Activated CD4-positive, alpha-beta T cell treated with anti-CD3 and anti-CD28 coated beads, Interleukin-2, amount 50 U/mL, for 24 hours (primary cell): ENCODE data around the gene GMCL1.
"Not testable (repeated sequence)": the region's sequence is repeated elsewhere in the genome, so short reads cannot be mapped to it uniquely, and the experiment has no call there.

ENCODE experiments used
- DNase-seq, 2 donors: peaks; one replicate each; pipeline ENCODE4 v3.0.0-alpha.2; 2020; ENCODE audit warnings: low read depth in 1 of 2, low spot score in 1 of 2

GMCL1 gene, protein sequence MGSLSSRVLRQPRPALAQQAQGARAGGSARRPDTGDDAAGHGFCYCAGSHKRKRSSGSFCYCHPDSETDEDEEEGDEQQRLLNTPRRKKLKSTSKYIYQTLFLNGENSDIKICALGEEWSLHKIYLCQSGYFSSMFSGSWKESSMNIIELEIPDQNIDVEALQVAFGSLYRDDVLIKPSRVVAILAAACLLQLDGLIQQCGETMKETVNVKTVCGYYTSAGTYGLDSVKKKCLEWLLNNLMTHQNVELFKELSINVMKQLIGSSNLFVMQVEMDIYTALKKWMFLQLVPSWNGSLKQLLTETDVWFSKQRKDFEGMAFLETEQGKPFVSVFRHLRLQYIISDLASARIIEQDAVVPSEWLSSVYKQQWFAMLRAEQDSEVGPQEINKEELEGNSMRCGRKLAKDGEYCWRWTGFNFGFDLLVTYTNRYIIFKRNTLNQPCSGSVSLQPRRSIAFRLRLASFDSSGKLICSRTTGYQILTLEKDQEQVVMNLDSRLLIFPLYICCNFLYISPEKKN

DNA sequence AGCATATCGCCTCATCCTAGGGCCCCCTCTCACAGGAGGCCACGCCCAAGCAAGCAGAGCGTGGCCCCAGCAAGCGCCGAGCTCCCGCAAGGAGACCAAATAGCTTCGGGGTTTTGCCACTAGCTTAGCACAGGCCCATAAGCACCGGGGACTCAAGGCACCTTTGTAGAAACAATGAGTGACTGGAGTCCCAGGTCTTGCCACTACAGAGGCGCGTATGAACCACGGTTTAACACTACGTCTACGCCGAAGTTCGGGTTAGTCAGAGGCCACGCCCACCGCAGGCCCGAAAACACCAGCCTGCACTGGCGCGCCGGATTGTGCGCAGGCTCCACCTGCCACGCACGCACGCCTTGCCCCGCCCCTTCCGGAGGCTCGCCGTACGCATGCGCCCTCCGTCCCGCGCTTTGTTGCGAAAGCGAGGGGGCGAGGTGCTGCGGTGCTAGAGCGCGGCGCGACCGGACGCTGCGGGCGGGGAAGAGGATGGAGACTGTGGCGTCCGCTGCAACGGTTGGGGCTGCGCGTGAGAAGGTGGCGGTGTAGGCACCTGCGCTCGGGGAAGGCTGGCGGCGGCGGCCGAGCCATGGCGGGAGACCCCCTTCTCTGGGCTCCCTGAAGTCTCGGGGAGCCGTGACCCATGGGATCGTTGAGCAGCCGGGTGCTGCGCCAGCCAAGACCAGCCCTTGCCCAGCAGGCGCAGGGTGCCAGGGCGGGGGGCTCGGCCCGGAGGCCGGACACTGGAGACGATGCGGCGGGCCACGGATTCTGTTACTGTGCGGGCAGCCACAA is at the start of gene GMCL1:
Gene GMCL1 (plus strand): TSS at position 405 of the 789 bp plus-strand sequence. CDS start 233 bp downstream, at position 638.
- DNase-seq = peak; percentile 98

- no peak for DNase-seq
These were observed 48.5 kb upstream of the GMCL1 start for GRCh38 chr2:69780921-69781320.

DNA sequence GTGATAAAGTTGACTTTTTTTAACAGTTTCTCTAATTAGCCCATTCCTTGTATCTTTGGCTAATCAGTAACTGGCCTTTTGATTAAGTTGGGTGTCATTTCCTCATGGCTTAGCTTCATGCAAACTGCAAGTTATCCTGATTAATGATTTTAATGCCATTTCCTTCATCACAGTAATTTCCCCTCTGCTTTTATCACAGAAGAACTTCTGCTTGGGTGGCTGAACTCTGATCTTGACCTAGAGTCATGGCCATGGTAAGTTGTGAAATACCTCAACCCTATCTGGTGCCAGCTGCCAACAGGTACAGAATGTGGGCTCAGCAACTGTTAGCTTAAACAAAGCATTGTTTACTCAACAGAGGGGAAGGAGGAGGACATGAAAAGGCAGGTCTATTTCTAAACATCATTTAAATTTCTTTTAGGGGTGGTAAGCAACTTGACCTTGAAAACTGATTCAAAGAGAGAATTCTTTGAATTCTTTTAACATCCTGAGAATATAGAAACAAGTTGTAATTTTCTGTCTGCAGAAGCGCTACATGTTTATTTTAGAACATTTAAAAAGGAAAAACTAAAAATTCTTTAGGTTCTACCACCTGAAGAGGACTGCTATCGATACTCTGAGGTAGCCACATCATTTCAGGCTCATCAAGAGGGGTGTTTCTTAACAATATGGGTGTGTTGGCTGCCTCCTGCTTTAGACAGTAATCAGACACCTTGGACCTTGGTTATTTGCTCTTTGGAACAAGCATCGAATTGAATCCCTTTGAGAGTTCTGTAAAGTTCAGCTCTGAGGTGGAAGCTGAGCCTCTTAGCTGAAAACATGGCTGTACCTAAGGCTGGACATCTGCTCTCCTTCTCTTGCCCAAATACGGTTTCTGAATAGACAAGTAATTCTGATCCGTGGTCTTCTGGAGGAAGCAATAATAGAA is 47.9 kb upstream of the GMCL1 start:
- DNase-seq = no peak

- no peak for DNase-seq
These were observed 45.2 kb upstream of the GMCL1 start for GRCh38 chr2:69784228-69784627.

GRCh38 chr2:69785358-69785757 is 44.1 kb upstream of the GMCL1 start:
- no peak for DNase-seq

- DNase-seq = no peak
These were observed 43.4 kb upstream of the GMCL1 start for GRCh38 chr2:69786052-69786560.

DNA sequence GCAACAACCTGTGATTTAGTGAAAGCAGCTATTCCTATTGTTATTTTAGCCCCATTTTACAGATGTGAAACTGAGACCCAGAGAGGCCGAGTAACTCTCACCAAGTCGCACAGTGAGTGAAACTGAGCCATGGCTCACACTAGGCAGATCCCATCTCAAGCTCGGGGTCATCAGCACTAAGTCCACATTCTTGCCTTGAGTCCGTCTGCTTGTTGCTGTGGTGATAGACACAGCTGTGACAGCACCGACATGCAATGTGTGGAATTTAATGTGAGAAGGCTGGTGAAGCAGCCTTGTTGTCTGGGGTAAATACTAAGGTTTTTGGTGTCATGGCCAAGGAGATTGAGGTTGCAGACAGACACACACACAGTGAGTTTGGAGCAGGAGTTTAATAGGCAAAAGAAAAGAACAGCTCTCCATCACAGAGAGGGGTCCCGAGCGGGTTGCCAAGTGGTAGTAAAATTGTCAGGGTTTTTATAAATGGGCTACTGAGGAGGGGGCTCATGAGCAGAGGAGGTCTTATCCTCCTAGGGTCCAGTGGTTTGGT is 40.2 kb upstream of the GMCL1 start:
- DNase-seq = no peak

DNA sequence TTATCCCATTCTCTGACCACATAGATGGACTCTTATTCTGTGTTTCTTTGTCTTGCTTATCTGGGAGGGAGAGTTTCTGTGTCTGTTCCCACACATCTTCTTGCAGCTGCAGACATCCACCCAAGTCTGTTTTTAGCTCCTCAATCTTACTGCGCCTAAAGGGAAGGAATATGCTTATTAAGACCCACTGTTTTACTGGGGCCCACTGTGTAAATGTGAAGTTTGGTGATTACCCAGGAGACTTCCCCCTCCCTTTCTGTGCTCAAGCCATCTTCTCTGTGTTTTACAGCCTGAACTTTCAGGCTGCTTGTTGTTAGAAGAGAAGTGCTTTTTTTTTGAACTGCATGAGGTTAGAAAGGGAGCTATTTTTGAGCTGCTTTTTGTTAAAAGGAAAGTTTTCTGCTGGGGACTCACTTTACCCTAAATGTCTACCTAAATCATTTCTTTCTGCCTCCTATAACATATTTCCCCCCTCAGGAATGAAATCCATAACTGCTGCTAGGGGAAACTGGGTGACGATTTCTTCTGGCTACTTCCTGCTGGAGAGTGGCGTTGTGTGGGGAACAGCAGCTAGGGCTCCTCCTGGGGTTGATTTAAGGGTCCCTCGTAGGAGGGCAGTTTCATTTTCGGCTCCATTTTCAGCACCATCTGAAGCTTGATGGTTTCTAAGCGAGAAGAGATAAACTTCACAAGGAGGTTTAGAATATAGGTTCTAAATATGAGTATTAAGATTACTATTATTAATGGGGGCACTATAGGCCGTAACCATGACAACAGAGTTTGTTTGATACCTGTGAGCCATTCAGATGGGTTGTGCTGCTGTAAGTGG is 39.5 kb upstream of the GMCL1 start:
- DNase-seq = no peak

DNA sequence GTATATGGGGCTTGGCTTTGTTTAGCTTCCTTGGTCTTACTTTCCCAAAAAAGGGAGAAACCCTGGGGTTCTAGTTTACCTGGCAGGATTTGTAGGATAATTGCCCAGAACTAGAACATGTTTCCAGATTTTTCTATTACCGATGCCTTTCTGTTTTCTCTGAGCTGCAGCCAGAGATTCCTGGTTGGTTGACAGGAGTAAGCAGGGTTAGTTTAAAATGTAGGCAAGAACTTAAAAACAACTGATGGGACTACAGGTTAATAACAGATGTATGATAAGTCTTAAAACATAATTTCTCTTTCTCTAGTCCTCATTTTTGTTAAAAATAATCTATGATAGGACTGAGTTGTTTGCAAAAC is 38.9 kb upstream of the GMCL1 start:
- no peak for DNase-seq

DNA sequence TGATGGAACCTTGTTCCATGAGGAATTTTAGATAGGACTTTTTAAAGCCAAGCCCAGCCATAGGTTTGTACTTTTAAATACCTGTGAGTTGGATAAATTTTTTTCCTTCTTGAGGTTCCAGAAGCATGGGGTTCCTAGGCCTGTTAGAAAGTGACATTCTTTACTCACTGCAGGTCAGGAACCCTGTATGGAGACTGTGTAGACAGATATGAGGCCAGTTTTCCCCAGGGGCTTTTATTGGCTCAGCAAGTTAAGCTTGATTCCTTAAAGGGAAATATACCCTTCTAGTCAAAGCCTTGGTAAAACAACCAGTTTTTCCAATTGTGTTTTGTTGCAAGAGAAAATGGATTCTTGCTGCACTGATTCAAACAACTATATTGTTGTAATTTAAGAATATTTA is 38.4 kb upstream of the GMCL1 start:
- no peak for DNase-seq

DNA sequence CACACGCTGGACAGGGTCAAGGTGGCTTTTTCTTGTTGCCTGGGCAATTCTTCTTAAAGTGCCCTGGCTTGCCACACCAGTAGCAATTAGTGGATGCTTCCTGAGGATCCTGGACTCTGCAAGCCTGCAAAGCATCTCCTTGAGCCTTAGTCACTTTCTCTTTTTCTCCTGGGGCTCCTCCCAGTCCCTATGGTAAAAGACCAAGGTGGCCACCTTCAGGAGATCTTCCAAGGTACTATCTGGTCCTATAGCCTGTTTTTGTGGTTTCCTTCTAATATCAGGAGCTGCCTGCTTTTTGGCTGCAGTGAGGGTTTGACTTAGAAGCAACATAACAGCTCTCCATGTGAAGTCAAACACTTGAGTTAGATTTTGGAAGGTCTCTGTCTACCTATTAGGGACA is 33.3 kb upstream of the GMCL1 start:
- DNase-seq = no peak

GRCh38 chr2:69797235-69797634 is 32.2 kb upstream of the GMCL1 start:
- DNase-seq = no peak

DNA sequence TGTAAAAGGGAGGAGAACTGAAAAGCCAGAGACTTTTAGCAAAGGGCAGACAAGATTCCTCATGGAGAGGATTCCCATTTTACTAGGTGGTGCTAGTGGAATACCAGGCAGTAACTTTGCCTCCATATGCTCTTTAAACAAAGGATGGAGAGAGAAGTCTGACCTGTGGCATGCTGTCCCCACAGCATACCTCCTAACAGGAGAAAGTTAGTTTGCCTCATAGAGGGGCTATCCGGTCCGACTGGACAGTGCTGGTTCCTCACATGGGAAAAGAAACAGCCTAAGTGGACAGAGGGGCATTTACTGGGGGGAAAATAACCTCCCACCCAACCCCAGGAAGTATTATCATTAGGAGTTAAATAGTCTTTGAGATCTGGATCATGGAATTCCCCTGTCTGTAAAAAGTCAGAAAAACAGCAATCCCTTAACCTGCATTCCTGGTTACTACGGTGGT is 31.6 kb upstream of the GMCL1 start:
- no peak for DNase-seq

DNA sequence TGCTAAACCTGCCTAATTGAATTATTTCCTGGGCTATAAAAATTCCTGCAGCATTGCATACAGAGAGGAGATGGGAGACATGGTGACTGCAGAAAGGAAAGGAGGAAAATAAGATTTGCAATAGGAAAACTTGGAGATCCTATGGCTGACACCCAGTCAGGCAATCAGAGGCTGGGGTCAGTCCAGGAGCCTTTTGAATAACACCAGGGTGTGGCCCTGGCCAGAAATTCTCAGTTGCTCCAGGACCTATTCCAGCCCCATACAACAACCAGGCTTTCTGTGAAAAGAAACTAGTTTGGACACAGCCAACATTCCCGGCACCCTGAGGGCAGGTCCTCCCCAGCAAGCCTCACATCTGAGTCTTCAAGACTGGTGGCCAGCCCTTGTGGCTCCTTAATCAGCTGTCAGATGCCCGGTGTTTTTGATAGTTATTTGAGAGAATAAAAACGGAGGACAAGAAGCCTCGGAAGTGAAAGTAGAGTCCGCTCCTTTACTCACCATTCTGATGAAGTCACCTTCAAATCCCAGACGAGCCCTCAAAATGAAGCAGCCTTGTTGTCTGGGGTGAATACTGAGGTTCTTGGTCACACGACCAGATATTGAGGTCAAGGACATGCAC is 31.1 kb upstream of the GMCL1 start:
- no peak for DNase-seq

DNA sequence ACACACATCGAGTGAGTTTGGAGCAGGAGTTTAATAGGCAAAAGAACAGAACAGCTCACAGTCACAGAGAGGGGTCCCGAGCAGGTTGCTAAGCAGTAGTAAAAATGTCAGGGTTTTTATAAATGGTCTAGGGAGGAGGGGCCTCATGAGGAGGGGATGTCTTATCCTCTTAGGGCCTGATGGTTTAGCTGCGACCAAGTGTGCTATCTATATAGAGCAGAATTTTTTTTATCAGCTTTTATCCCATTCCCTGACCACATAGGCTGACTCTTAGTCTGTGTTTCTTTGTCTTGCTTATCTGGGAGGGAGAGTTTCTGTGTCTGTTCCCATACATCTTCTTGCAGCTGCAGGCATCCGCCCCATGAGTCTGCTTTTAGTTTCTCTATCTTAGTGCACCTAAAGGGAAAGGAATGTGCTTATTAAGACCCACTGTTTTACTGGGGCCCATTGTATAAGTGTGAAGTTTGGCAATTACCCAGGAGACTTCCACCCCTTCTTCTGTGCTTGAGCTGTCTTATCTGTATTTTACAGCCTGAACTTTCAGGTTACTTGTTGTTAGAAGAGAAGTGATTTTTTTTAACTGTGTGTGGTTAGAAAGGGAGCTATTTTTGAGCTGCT is 30.4 kb upstream of the GMCL1 start:
- no peak for DNase-seq

GRCh38 chr2:69801745-69802290 is 27.6 kb upstream of the GMCL1 start:
- DNase-seq = no peak

DNA sequence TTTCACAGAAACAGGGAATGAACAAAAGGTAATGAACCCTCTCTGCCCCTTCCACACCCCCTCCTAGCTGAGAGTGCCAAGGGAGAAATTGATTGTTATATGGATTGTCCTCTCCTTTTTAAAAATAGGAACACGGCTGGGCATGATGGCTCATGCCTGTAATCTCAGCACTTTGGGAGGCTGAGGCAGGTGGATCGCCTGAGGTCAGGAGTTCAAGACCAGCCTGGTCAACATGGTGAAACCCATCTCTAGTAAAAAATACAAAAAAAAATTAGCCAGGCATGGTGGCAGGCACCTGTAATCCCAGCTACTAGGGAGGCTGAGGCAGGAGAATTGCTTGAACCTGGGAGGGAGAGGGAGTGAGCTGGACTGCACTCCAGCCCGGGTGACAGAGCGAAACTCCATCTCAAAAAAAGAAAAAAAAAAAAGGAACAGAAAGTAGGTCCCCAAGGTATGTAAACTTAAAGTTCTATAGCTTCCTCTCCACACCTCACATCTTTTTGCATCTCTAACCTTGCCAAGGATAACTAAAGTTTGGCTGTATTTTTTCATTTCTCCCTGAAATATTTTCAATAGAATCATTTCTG is 26.6 kb upstream of the GMCL1 start:
- DNase-seq = not testable (repeated sequence)

DNA sequence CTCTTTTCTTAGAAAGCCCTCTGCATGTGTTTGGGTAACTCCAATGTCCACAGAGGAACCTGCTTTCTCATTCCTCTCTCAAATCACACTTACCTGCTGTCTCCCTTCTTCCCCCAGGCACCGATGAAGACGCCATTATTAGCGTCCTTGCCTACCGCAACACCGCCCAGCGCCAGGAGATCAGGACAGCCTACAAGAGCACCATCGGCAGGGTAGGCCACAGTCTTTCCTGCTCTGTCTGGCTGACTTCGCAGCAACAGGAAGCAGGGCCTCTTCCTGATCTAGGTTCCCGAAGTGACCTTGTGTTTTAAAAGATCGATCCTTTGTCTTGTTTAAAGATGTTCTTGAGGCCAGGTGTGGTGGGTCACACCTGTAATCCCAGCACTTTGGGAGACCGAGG is 25.0 kb upstream of the GMCL1 start:
- DNase-seq = no peak
